Right cardiac atrium (tissue), 5 donors: Measurements from ENCODE around the gene DCAF8. TPM values are rescaled to one million over a fixed set of nuclear protein-coding genes. Genes with fewer than 3 reads are reported as not detected.

Experiments
- ATAC-seq, 2 donors: fragments of 200-7000 bp; cut with Tn5 transposase; one replicate each; pipeline versions ENCODE4 v1.8.0 to v1.9.1; 2020; ENCODE audit warnings: moderate library complexity in 2 of 2, mild to moderate bottlenecking in 1 of 2
- DNase-seq, 3 donors: peaks; one replicate each; pipeline ENCODE4 v3.0.0-alpha.2; 2020
- H3K27ac ChIP-seq: one replicate; pipeline ENCODE4 v1.5.1; 2013; ENCODE audit warnings: mild to moderate bottlenecking, low read length, control low read depth, moderate library complexity
- H3K27me3 ChIP-seq: one replicate; pipeline ENCODE4 v1.6.1; 2013; ENCODE audit not compliant: control insufficient read depth, insufficient read depth
- H3K4me1 ChIP-seq: one replicate; pipeline ENCODE4 v1.6.1; 2013; ENCODE audit warnings: low read length; ENCODE audit not compliant: control insufficient read depth, insufficient read depth
- H3K4me3 ChIP-seq: one replicate; pipeline ENCODE4 v1.5.1; 2013; ENCODE audit warnings: low read length, control low read depth
- H3K9me3 ChIP-seq: one replicate; pipeline ENCODE4 v1.6.1; 2013; ENCODE audit warnings: low read length; ENCODE audit not compliant: control insufficient read depth
- WGBS: extraction: QIAGEN DNeasy Blood & Tissue Kit; methylation state at CpG from one replicate; pipeline ENCODE4 v1.1.7; 2013; 5-methylcytosine and 5-hydroxymethylcytosine counted together
- intact Hi-C, 4 donors: fragments of 100-400 bp; cut with DNase I; formaldehyde crosslinking; loops; one replicate each; pipeline versions ENCODE4 v1.11.0 to v1.14.0; 2022 to 2023
- polyA plus RNA-seq: library from polyadenylated mRNA; stranded (reverse); fragments of 200-250 nt; gene quantifications from one replicate; pipeline ENCODE4 v1.2.3, GENCODE V29; 2013
- total RNA-seq, 4 donors: library from RNA; stranded (reverse); fragmentation: NEBNext Ultra II Directional; extraction: Animal tissue kit (Norgen Biotek cat#: 25700); gene quantifications; one replicate each; pipeline ENCODE4 v1.2.1, GENCODE V29; 2021
- donor health status: healthy with polysubstance abuse.
- donor health status: DM: no; HTN: yes; CAD: no.
- donor health status: DM: no; HTN: no; CAD: no.
- donor health status: DM: no; HTN: yes; CAD: no; lungs with severe emphysema.
- donor health status: DM: yes; HTN: yes; CAD: no.

Gene DCAF8
- total and polyA plus RNA-seq, 5 donors = 97.8 to 152 (median 113) TPM

- intact Hi-C loops = loop anchor here in 2 of 4 donors (5.0 to 10.0 kb wide), 5 partner anchors 57 to 105 kb away; no protein-coding TSS in a partner anchor
- Histone ChIP-seq H3K27me3 (no peaks in the 10 kb centered on the region), H3K4me1 (peaks cover 9% of the 10 kb centered on the region), H3K9me3 (no peaks in the 10 kb centered on the region), H3K27ac (peak within 1 kb of the TSS; percentile 25), H3K4me3 (no peak within 1 kb of the TSS)
- DNase-seq (peak; percentile 76 to 90 (median 81)), ATAC-seq (peak; percentile 54 to 57)
- WGBS = 40% methylated on average over 15 of the region's 15 CpGs
Measured at GRCh38 chr1:160189649-160190625, 72.4 kb downstream of the DCAF8 start, which contains the start of gene CASQ1. Gene CASQ1, plus strand, starts transcription at chr1:160190575. Its CDS starts 177 bp downstream, at chr1:160190752.

DNA sequence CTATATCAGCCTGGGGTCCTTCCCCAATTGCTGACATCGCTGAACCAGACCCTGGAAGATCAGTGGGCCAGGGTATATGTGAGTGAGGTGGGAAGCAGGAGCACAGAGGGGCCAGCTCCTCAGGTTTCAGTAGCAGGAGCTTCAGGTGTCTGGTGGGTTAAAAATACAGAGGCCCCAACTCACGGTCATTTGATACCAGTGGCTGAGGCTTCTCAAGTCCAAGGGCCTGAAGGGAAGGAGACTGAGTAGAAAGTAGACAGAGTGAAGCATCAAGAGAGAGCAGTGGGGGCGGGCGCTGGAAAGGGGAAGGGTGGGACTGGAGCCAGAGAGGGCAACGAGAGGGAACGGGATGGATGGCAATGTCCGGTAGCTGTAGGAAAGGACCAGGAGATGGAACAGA, 74.0 kb downstream of the DCAF8 start:
- no peaks in the 10 kb centered on the region for H3K9me3 ChIP-seq
- no peaks in the 10 kb centered on the region for H3K27me3 ChIP-seq
- 83% methylated on average over 7 of the region's 7 CpGs for WGBS
- ATAC-seq (no peak), DNase-seq (no peak)
- H3K27ac ChIP-seq = no peak overlapping the region
- intact Hi-C loops = no loop called here
- peaks cover 8% of the 10 kb centered on the region for H3K4me1 ChIP-seq
- H3K4me3 ChIP-seq = no peak overlapping the region

GRCh38 chr1:160187407-160187806, 74.9 kb downstream of the DCAF8 start:
- Histone ChIP-seq H3K4me1 (peaks cover 7% of the 10 kb centered on the region), H3K27me3 (no peaks in the 10 kb centered on the region), H3K27ac (no peak overlapping the region), H3K9me3 (no peaks in the 10 kb centered on the region), H3K4me3 (no peak overlapping the region)
- WGBS = 83% methylated on average over 7 of the region's 7 CpGs
- ATAC-seq = no peak
- DNase-seq = no peak
- intact Hi-C loops = no loop called here

DNA sequence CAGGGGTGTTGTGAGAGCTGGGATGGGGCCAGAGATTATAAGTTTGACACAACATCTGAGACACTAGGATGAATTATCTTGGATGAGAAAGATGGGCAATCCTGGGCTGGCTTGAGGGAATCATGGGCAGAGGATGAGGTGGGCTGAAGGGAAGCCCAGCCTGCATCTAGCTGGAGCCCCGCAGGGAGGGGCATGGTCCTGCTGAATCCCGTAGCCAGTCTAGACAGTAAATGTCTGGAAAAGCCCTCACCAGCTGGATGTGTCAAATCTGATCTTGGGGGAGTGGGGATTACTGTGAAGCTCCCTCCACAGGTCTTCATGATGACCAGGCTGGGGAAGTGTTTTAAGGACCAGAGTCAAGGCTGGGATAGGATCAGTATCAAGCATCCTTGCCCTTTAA, 75.6 kb downstream of the DCAF8 start:
- DNase-seq = no peak
- no peak overlapping the region for H3K27ac ChIP-seq
- ATAC-seq = no peak
- H3K9me3 ChIP-seq = no peaks in the 10 kb centered on the region
- intact Hi-C loops = no loop called here
- no peaks in the 10 kb centered on the region for H3K27me3 ChIP-seq
- no peak overlapping the region for H3K4me3 ChIP-seq
- peaks cover 10% of the 10 kb centered on the region for H3K4me1 ChIP-seq
- 58% methylated on average over 2 of the region's 2 CpGs for WGBS

DNA sequence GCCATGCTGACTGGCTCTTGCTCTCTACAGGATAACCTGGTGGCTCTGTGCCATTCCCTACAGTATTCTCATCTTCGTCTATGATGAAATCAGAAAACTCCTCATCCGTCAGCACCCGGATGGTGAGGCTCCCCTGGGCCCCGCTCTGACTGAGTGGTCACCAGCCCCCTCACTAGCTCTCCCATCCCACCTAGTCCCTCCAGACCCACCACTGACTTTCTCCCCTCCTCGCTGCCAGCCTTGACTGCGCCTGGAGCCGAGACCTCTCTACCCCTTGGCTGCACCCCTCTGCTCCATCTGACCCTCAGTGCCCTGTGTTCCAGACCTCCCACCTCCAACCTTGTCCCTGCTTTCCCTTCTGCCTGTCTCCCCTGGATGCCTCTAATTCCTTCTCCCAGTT, 76.1 kb downstream of the DCAF8 start:
- intact Hi-C loops = no loop called here
- Histone ChIP-seq H3K27ac (no peak overlapping the region), H3K9me3 (no peaks in the 10 kb centered on the region), H3K4me1 (peaks cover 10% of the 10 kb centered on the region), H3K27me3 (no peaks in the 10 kb centered on the region), H3K4me3 (no peak overlapping the region)
- 86% methylated on average over 7 of the region's 7 CpGs for whole genome bisulfite sequencing
- DNase-seq = no peak
- ATAC-seq = no peak

DNA sequence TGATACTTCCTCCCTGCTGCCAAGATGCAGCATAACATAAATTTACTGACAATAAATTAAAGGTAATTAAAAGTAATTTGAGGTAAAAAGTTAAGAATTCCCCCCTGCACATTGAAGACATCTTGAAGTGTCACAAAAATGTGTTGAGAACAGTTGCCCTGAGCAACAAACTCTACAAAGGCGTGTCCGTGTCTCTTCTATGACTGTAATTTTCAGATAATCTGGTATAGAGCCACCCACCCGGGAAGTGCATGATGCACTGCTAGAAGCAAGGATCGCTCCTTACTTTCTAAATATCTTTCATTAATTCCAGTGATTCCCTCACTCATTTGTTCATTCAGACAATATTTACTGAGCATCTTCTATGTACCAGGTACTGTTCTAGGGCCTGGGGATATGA, 83.0 kb downstream of the DCAF8 start:
- intact Hi-C loops = no loop called here
- Histone ChIP-seq H3K9me3 (no peaks in the 10 kb centered on the region), H3K27ac (no peak overlapping the region), H3K4me3 (no peak overlapping the region), H3K27me3 (no peaks in the 10 kb centered on the region), H3K4me1 (peaks cover 4% of the 10 kb centered on the region)
- WGBS = 78% methylated on average over 4 of the region's 4 CpGs
- ATAC-seq (no peak), DNase-seq (no peak)

DNA sequence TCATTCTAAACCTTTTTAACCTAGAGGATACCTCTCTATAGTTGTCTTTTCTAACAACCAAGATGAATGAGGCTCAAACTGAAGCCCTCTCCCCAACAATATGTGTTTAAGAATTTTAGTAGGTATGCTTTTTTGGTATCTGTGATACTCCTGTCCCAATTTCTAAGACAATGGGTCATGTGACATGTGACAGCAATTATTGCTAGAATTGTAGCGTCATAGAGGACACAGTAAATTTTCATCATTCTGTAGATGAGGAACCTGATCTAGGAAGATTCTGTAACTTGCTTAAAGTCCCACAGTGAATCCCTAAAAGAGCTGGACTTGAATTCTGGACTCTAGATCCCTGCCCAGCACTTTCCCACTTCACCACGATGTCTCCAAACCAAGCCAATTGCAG, 83.6 kb downstream of the DCAF8 start:
- WGBS = 92% methylated on average over 2 of the region's 2 CpGs
- no peak overlapping the region for H3K27ac ChIP-seq
- peaks cover 4% of the 10 kb centered on the region for H3K4me1 ChIP-seq
- no peak for ATAC-seq
- no peak overlapping the region for H3K4me3 ChIP-seq
- no peaks in the 10 kb centered on the region for H3K27me3 ChIP-seq
- no peaks in the 10 kb centered on the region for H3K9me3 ChIP-seq
- no peak for DNase-seq
- intact Hi-C loops = no loop called here

- Histone ChIP-seq H3K4me3 (no peak overlapping the region), H3K27ac (no peak overlapping the region), H3K27me3 (no peaks in the 10 kb centered on the region), H3K9me3 (no peaks in the 10 kb centered on the region), H3K4me1 (peaks cover 4% of the 10 kb centered on the region)
- WGBS = 64% methylated on average over 1 of the region's 1 CpG
- intact Hi-C loops = no loop called here
- no peak for ATAC-seq
- DNase-seq = no peak
Measured at GRCh38 chr1:160177667-160178066, 84.7 kb downstream of the DCAF8 start.

GRCh38 chr1:160177231-160177630, 85.1 kb downstream of the DCAF8 start:
- Histone ChIP-seq H3K9me3 (no peaks in the 10 kb centered on the region), H3K27ac (no peak overlapping the region), H3K27me3 (no peaks in the 10 kb centered on the region), H3K4me3 (no peak overlapping the region), H3K4me1 (peaks cover 4% of the 10 kb centered on the region)
- no peak for DNase-seq
- 90% methylated on average over 2 of the region's 2 CpGs for WGBS
- no peak for ATAC-seq
- intact Hi-C loops = no loop called here

DNA sequence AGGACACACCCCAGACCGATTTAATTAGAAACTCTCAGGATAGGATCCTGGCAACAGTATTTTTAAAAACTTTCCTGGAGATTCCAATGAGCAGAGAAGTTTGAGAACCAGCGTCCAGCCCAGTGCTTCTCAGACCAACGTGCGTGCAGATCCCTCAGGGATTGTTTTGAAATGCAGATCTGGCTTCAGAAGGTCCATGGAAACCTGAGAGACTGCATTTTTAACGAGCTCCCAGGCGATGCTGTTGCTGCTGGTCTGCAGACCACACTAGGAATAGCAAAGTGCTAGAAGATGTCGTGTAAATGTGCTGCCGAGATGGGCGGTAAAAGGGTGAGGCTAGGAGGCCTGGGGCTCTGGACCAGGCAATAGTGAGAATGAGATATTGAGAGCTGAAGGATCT, 90.4 kb downstream of the DCAF8 start:
- Histone ChIP-seq H3K4me3 (no peak overlapping the region), H3K27ac (no peak overlapping the region), H3K27me3 (no peaks in the 10 kb centered on the region), H3K9me3 (no peaks in the 10 kb centered on the region), H3K4me1 (no peaks in the 10 kb centered on the region)
- no peak for DNase-seq
- no peak for ATAC-seq
- WGBS = 59% methylated on average over 9 of the region's 9 CpGs
- intact Hi-C loops = no loop called here

DNA sequence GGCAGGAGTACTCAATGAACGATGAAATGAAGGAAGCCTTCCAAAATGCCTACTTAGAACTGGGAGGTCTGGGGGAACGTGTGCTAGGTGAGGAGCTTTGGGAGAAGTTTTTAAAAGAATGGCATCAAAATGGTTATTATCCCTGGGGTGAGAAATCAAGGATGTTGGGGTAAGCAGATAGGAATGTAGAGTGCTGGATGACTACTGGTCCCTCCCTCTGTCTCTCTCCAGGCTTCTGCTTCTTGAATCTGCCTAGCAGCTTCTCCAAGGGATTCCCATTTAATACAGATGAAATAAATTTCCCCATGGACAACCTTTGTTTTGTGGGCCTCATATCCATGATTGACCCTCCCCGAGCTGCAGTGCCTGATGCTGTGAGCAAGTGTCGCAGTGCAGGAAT, 91.0 kb downstream of the DCAF8 start:
- Histone ChIP-seq H3K27ac (no peak overlapping the region), H3K27me3 (no peaks in the 10 kb centered on the region), H3K9me3 (no peaks in the 10 kb centered on the region), H3K4me3 (no peak overlapping the region), H3K4me1 (no peaks in the 10 kb centered on the region)
- ATAC-seq = no peak
- WGBS = 91% methylated on average over 4 of the region's 4 CpGs
- DNase-seq = no peak
- intact Hi-C loops = no loop called here
